GM12872 (cell line): ENCODE measurements around the gene MYCT1.

Experiments
- TF ChIP-seq, protein P1 (sequence below): IDR thresholded peaks from 3 replicates; pipeline ENCODE4 v1.5.1; 2011; ENCODE audit warnings: low read depth, mild to moderate bottlenecking, low read length, moderate library complexity; ENCODE audit not compliant: insufficient read depth

The MYCT1 gene

DNA sequence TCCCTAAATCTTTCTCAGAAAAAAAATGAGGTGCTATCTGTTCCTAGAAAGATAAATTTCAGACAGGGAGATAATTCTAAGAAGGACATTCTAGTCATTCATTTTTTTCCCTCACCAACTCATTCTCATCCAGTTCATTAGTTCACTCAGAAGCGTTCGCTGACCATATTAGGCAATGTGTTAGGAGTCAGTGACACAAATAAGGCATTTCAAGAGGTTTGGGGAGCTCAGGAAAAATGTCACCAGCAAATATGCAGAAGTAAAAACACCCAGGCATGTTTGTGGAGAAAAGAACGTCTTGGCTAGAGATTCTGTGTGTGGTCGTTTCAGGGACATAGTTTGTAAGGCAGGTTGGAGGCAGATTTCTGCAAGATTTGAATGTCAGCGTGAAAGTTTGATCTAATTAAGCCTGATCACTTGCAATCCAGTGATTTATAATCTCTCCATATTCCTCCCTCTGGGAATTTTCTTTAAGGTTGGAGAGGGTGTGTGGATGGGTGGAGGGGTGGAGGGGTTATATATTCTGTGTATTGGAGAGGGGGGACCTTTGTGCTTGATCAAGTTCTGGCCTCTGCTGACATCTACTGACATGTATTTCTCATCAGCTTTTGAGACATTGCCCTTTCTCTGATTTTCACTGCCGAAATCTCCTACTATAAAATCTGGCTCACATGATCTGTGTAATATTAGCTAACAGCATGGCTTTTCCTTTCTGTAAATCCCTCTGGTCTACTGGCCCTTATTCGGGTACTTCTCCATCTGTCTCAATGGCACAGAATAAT is 3.6 kb downstream of the MYCT1 start:
- TF ChIP-seq, protein P1, sequence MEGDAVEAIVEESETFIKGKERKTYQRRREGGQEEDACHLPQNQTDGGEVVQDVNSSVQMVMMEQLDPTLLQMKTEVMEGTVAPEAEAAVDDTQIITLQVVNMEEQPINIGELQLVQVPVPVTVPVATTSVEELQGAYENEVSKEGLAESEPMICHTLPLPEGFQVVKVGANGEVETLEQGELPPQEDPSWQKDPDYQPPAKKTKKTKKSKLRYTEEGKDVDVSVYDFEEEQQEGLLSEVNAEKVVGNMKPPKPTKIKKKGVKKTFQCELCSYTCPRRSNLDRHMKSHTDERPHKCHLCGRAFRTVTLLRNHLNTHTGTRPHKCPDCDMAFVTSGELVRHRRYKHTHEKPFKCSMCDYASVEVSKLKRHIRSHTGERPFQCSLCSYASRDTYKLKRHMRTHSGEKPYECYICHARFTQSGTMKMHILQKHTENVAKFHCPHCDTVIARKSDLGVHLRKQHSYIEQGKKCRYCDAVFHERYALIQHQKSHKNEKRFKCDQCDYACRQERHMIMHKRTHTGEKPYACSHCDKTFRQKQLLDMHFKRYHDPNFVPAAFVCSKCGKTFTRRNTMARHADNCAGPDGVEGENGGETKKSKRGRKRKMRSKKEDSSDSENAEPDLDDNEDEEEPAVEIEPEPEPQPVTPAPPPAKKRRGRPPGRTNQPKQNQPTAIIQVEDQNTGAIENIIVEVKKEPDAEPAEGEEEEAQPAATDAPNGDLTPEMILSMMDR = no peak

DNA sequence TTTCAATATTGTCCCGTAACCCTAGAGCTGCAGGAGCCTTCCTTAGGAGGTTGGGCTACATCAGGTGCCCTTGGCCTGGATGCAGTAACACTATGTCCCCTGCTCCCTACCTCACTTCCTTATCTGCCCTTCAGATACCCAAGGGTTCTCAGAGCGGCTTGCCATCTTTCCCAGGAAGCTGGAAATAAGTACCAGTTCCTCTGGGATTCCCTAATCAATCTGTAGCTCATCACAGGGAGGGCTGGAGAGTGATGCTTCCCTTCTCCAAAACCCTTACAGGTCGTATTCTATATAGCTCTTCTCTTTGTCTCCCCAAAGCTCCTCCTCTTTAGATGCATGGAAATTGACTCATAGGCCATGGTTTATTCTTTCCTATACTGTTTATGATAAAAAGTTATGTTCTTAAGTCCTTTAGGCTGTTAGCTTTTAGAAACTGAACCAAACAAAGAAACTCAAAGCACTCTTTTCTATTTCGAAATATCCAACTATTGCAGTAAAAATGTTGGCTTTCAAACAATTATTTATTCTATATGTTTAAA is 4.2 kb downstream of the MYCT1 start:
- TF ChIP-seq, protein P1 = no peak

DNA sequence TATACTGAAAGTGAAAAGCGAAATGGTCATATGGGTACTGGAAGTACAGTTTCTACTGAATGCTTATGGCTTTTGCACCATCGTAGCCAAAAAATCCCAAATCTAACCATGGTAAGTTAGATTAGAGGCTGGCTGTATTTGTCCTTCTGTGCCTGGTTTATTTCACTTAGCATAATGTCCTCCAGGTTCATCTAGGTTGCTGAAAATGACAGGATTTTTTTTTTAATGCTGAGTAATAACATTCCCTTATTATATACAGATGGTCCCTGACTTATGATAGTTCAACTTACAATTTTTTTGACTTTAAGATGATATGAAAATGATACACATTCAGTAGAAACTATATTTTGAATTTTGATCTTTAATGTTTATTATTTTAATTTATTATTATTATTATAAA is 7.6 kb downstream of the MYCT1 start:
- TF ChIP-seq, protein P1 = no peak

DNA sequence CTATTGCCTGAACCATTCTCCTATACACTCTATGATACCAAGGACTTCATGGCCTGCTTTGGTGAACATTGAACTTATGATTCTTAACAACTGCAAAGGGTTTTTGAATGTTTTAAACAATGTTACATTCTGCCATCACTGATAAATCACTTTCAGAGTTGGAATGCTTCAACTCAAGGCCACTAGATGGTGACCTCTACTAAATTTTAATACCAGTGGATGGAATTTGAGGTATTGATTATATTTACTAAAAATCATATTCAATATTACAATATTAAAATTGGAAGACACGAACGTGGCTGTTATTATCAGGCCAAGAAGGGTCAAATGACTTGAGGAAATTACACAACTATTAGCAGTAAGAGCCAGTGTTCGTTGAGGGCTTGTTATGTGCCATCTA is 18.6 kb downstream of the MYCT1 start:
- TF ChIP-seq, protein P1 = no peak

DNA sequence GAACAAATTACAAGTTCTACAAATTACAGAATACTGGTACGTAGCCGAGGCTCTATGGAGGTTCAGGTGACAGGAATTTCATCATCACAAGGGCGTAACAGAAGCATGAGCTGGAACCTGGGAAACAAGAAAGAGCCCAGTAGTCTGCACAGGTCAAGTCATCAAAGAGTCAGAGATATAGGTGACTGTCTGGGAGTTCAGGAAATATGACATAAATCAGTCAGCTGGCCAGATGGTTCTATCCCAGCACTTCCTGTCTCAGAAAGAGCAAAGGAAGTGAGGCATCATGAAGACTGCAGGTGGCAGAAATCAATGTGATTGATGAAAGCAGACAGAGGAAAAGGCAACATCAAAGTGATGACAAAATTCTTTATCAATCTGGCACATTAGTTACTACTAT is 23.3 kb downstream of the MYCT1 start:
- TF ChIP-seq, protein P1 = no peak

DNA sequence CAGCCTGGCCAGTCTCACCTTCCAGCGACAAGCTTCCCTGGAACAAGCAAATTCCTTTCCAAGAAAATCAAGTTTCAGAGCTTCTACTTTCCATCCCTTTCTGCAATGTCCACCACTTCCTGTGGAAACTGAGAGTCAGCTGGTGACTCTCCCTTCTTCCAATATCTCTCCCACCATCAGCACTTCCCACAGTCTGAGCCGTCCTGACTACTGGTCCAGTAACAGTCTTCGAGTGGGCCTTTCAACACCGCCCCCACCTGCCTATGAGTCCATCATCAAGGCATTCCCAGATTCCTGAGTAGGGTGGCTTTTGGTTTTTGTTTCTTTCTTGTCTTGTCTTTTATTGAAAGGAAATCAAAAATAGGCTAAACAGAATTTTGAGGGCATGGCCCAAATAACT is 24.3 kb downstream of the MYCT1 start:
- TF ChIP-seq, protein P1 = no peak

DNA sequence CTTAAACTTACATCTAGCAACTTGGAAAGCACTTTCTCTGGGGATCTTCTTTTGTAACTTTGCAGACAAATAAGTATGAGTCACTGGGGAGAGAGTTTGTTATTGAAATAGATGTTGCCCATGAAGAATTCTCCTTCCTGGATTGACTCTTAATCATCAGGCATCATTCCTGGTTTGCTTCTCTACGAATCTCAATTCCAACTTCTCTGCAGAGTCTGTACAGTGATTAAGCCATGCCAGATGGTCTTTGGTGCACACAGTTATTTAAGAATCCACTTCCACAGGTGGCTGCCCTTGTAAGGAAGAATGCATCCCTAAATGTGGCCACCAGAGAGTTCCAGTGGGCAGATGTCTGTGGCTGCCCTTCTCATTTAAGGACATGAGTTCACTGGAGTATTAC is 25.7 kb downstream of the MYCT1 start:
- TF ChIP-seq, protein P1 = no peak
